K562 (cell line): ENCODE measurements around the gene EHD2. TPM values are rescaled to one million over a fixed set of nuclear protein-coding genes. Genes with fewer than 3 reads are reported as not detected.

Source experiments
- BHLHE40 ChIP-seq: IDR thresholded peaks from 2 replicates; pipeline ENCODE4 v1.6.1; 2011; ENCODE audit warnings: low read length, improper control_type of control experiment
- CHD2 ChIP-seq: IDR thresholded peaks from 2 replicates; pipeline ENCODE4 v1.6.1; 2011; ENCODE audit warnings: low read depth, low read length
- FIP1L1 ChIP-seq: fragments of 200-400 bp; formaldehyde crosslinking; IDR thresholded peaks from 2 replicates; pipeline ENCODE4 v1.6.1; 2018; ENCODE audit warnings: mild to moderate bottlenecking, low read depth, low read length; ENCODE audit not compliant: poor library complexity, severe bottlenecking
- KDM1A ChIP-seq, 2 experiments: fragments of 450-650 bp; IDR thresholded peaks; 2 replicates each; pipeline ENCODE4 v1.6.1; 2016; ENCODE audit warnings: mild to moderate bottlenecking in 2 of 2
- POLR2AphosphoS5 ChIP-seq: IDR thresholded peaks from 2 replicates; pipeline ENCODE4 v1.6.1; 2011; ENCODE audit warnings: mild to moderate bottlenecking, low read depth, low read length, moderate library complexity; ENCODE audit not compliant: control insufficient read depth, insufficient read depth
- POU5F1 ChIP-seq: fragments of 150-350 bp; IDR thresholded peaks from 2 replicates; pipeline ENCODE4 v1.6.1; 2014; ENCODE audit warnings: borderline replicate concordance, low read length, low read depth, mild to moderate bottlenecking; ENCODE audit not compliant: partially characterized antibody
- SOX6 ChIP-seq: fragments of 450-650 bp; IDR thresholded peaks from 2 replicates; pipeline ENCODE4 v1.6.1; 2014; ENCODE audit warnings: mild to moderate bottlenecking
- SREBF2 ChIP-seq: sonication (generic); formaldehyde crosslinking; IDR thresholded peaks from 2 replicates; pipeline ENCODE4 v1.4.0; 2020; ENCODE audit warnings: mild to moderate bottlenecking, missing genetic modification reagents
- XRCC4 ChIP-seq: IDR thresholded peaks from one replicate; pipeline ENCODE4 v1.6.1; 2011; ENCODE audit not compliant: insufficient read depth, insufficient read length; ENCODE audit errors: extremely low read depth
- ZBED1 ChIP-seq: IDR thresholded peaks from 2 replicates; pipeline ENCODE4 v1.6.1; 2014
- ZNF174 ChIP-seq: fragments of 250-450 bp; sonication (Bioruptor Pico); IDR thresholded peaks from 2 replicates; pipeline ENCODE4 v1.4.0; 2020; ENCODE audit warnings: mild to moderate bottlenecking
- ZNF311 ChIP-seq: fragments of 250-450 bp; sonication (Bioruptor Pico); IDR thresholded peaks from 2 replicates; pipeline ENCODE4 v1.4.0; 2020; ENCODE audit warnings: mild to moderate bottlenecking, moderate library complexity
- ZNF707 ChIP-seq: fragments of 250-450 bp; sonication (Bioruptor Pico); conservative IDR thresholded peaks from 2 replicates; pipeline ENCODE4 v1.8.0; 2022; ENCODE audit warnings: inconsistent platforms, mild to moderate bottlenecking, moderate library complexity
- polyA plus RNA-seq, 8 experiments: library from polyadenylated mRNA; depleted of rRNA in 4 of 8; stranded (reverse) in 5 of 8; unstranded in 3 of 8; fragments of >200 nt; fragmentation: Nextera tagmentation in 2 of 8; fragmentation: Illumina TruSeq in 1 of 8; extraction: Ambion mirVana in 2 of 8; extraction: Trizol in 1 of 8; gene quantifications; 2 replicates each; pipeline versions ENCODE4 v1.2.1 to v1.2.3, GENCODE V29; 2011 to 2014; ENCODE audit warnings: inconsistent platforms in 1 of 8, missing spikeins in 1 of 8
- total RNA-seq, 7 experiments: library from RNA; depleted of rRNA in 6 of 7; stranded (reverse); fragments of >200 nt in 6 of 7; fragmentation: Illumina TruSeq in 2 of 7; extraction: Trizol in 2 of 7; gene quantifications; 2 replicates each; pipeline versions ENCODE4 v1.2.1 to v1.2.3, GENCODE V29; 2011 to 2021; ENCODE audit warnings: low replicate concordance in 1 of 7
- TF ChIP-seq, protein P1 (sequence below): fragments of 250-450 bp; sonication (Bioruptor Pico); IDR thresholded peaks from 2 replicates; pipeline ENCODE4 v1.5.0; 2021; ENCODE audit warnings: mild to moderate bottlenecking, borderline replicate concordance
- TF ChIP-seq, protein P2 (sequence below): fragments of 250-450 bp; sonication (Bioruptor Pico); IDR thresholded peaks from 2 replicates; pipeline ENCODE4 v1.8.0; 2021; ENCODE audit warnings: moderate library complexity, mild to moderate bottlenecking, inconsistent platforms
- TF ChIP-seq, protein P3 (sequence below): IDR thresholded peaks from 2 replicates; pipeline ENCODE4 v1.6.1; 2011; ENCODE audit warnings: borderline replicate concordance, low read depth, mild to moderate bottlenecking, moderate library complexity, low read length; ENCODE audit not compliant: insufficient read depth, poor library complexity, severe bottlenecking
- TF ChIP-seq, protein P4 (sequence below): fragments of 250-450 bp; sonication (Bioruptor Pico); IDR thresholded peaks from 2 replicates; pipeline ENCODE4 v1.5.0; 2020; ENCODE audit warnings: mild to moderate bottlenecking
- TF ChIP-seq, protein P5 (sequence below): fragments of 250-450 bp; sonication (Bioruptor Pico); IDR thresholded peaks from 2 replicates; pipeline ENCODE4 v1.8.0; 2021; ENCODE audit warnings: moderate library complexity, mild to moderate bottlenecking, inconsistent platforms
- TF ChIP-seq, protein P6 (sequence below): sonication (generic); formaldehyde crosslinking; IDR thresholded peaks from 2 replicates; pipeline ENCODE4 v1.5.0; 2020; ENCODE audit warnings: missing genetic modification reagents

Gene EHD2
- total and polyA plus RNA-seq, 9 of the 15 experiments (the other 6 are each of a cell fraction or from before 2014, with no cell fraction given) = 1.7 to 32.2 (median 3.0) TPM

DNA sequence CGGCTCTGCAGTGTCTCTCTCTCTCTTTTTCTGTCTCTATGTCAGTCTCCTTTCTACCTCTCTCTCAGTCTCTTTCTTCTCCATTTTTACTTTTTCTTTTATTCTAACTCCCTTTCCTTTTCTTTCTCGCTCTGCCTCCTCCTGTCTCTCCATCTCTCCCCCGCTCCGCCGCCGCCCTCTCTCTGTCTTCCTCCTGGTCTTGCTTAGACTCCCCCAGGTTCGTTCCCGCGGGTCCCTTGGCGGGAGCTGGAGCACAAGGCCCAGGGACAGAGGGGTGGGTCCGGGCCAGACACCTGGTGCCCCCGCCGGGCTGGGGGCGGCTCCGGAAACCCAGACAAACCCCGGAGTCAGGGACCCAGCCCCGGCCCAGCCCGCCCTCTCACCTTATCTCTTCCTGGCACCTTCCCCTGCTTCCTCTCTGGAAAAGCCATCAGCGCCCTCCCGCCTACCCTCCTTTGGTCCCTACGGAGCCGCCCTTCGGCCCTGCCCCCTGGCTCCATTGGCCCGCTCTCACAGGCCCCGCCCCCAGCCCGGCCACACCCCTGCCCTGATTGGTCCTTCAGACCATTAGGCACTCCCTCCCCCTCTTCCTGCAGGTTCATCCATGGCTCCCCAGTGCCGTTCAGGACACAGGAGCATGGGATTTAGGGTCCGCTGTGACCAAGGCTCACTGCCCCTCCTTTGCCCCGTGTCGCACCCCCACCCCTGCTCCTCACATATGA, 16.7 kb downstream of the EHD2 start (continued):
- TF ChIP-seq POLR2AphosphoS5 (0 out of 2 replicates have a peak, but pooled peaks have one; percentile 13), ZNF174 (CRISPR knock-in tag) (no peak), POU5F1 (no peak), XRCC4 (no peak), ZNF311 (CRISPR knock-in tag) (no peak), KDM1A (IDR thresholded peaks at IDR 0.05) (peak; percentile 69 to 89), ZNF707 (CRISPR knock-in tag) (no peak), BHLHE40 (no peak), ZBED1 (no peak), FIP1L1 (peak; percentile 29), SREBF2 (no peak), CHD2 (no peak), SOX6 (no peak)
- TF ChIP-seq, protein P1, sequence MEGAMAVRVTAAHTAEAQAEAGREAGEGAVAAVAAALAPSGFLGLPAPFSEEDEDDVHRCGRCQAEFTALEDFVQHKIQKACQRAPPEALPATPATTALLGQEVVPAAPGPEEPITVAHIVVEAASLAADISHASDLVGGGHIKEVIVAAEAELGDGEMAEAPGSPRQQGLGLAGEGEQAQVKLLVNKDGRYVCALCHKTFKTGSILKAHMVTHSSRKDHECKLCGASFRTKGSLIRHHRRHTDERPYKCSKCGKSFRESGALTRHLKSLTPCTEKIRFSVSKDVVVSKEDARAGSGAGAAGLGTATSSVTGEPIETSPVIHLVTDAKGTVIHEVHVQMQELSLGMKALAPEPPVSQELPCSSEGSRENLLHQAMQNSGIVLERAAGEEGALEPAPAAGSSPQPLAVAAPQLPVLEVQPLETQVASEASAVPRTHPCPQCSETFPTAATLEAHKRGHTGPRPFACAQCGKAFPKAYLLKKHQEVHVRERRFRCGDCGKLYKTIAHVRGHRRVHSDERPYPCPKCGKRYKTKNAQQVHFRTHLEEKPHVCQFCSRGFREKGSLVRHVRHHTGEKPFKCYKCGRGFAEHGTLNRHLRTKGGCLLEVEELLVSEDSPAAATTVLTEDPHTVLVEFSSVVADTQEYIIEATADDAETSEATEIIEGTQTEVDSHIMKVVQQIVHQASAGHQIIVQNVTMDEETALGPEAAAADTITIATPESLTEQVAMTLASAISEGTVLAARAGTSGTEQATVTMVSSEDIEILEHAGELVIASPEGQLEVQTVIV (CRISPR knock-in tag) = no peak
- TF ChIP-seq, protein P2, sequence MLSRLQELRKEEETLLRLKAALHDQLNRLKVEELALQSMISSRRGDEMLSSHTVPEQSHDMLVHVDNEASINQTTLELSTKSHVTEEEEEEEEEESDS = no peak
- TF ChIP-seq, protein P3, sequence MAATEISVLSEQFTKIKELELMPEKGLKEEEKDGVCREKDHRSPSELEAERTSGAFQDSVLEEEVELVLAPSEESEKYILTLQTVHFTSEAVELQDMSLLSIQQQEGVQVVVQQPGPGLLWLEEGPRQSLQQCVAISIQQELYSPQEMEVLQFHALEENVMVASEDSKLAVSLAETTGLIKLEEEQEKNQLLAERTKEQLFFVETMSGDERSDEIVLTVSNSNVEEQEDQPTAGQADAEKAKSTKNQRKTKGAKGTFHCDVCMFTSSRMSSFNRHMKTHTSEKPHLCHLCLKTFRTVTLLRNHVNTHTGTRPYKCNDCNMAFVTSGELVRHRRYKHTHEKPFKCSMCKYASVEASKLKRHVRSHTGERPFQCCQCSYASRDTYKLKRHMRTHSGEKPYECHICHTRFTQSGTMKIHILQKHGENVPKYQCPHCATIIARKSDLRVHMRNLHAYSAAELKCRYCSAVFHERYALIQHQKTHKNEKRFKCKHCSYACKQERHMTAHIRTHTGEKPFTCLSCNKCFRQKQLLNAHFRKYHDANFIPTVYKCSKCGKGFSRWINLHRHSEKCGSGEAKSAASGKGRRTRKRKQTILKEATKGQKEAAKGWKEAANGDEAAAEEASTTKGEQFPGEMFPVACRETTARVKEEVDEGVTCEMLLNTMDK = no peak
- TF ChIP-seq, protein P4, sequence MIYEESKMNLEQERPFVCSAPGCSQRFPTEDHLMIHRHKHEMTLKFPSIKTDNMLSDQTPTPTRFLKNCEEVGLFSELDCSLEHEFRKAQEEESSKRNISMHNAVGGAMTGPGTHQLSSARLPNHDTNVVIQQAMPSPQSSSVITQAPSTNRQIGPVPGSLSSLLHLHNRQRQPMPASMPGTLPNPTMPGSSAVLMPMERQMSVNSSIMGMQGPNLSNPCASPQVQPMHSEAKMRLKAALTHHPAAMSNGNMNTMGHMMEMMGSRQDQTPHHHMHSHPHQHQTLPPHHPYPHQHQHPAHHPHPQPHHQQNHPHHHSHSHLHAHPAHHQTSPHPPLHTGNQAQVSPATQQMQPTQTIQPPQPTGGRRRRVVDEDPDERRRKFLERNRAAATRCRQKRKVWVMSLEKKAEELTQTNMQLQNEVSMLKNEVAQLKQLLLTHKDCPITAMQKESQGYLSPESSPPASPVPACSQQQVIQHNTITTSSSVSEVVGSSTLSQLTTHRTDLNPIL (CRISPR knock-in tag) = no peak
- TF ChIP-seq, protein P5, sequence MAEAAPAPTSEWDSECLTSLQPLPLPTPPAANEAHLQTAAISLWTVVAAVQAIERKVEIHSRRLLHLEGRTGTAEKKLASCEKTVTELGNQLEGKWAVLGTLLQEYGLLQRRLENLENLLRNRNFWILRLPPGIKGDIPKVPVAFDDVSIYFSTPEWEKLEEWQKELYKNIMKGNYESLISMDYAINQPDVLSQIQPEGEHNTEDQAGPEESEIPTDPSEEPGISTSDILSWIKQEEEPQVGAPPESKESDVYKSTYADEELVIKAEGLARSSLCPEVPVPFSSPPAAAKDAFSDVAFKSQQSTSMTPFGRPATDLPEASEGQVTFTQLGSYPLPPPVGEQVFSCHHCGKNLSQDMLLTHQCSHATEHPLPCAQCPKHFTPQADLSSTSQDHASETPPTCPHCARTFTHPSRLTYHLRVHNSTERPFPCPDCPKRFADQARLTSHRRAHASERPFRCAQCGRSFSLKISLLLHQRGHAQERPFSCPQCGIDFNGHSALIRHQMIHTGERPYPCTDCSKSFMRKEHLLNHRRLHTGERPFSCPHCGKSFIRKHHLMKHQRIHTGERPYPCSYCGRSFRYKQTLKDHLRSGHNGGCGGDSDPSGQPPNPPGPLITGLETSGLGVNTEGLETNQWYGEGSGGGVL (CRISPR knock-in tag) = no peak
- TF ChIP-seq, protein P6, sequence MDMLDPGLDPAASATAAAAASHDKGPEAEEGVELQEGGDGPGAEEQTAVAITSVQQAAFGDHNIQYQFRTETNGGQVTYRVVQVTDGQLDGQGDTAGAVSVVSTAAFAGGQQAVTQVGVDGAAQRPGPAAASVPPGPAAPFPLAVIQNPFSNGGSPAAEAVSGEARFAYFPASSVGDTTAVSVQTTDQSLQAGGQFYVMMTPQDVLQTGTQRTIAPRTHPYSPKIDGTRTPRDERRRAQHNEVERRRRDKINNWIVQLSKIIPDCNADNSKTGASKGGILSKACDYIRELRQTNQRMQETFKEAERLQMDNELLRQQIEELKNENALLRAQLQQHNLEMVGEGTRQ (CRISPR knock-in tag) = no peak
